Measurements from ENCODE around the gene BMI1.

The BMI1 gene

DNA sequence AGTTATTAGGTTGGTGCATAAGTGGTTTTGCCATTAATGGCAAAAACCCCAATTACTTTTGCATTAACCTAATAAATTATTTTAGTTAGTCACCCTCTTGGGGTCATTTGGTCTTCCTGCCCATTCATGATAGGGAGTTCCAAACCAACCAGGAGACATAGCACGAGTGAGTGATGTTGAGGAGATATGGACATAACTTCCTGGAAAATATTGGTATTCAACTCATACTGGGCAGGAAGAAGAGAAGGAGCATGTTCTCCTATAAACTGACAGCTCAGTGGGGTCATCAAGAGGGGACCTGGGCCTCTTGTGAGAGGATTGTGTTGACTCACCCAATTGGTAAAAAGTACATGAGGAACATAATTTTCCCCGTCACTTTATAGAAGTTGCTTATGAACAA, 48.1 kb downstream of the BMI1 start:
- no peak for DNase-seq

DNA sequence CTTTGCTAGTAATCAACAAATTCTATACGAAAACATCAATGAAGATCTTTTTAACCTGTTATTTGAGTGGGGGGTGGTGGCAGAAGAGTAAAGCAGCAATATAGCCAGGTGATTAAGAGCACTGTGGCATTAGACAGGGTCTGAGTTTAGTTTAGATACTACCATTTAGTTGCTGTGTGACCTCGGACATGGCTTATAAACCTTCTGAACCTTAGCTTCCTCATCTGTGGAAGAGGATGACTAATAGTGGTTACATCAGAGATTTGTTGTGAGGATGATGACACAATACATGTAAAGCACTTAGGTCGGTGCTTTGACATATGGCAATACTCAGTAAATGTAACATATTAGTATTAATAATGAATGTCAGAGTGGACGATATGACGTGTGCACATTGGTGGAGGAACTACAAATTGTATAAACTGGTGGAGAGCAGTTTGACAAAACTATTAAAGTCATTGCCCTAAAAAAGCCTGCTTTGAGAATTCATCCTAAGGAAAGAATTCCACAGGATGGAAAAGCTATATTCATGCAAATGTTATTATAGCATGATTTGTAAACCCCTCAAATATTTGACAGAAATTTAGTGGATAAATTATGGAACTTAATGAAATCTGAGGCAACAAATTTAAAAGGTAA, 48.7 kb downstream of the BMI1 start:
- DNase-seq = no peak

DNA sequence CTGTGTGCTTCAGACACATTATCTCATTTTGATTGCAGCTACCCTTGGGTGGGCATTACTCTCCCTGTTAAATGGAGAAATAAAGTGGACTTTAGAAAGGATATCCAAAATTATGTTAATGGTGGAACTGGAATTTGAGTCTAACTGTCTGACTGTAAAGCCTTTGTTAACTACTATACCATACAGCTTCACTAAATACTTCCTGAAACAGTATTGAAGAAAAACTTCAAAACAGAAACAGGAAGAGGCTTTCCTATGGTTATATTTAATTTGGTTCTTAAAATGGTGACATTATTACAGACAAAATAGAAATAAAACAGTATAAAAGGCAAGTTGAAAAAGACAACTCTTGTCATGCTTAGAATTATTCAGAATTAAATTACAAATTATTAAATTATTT, 49.4 kb downstream of the BMI1 start:
- no peak for DNase-seq

DNA sequence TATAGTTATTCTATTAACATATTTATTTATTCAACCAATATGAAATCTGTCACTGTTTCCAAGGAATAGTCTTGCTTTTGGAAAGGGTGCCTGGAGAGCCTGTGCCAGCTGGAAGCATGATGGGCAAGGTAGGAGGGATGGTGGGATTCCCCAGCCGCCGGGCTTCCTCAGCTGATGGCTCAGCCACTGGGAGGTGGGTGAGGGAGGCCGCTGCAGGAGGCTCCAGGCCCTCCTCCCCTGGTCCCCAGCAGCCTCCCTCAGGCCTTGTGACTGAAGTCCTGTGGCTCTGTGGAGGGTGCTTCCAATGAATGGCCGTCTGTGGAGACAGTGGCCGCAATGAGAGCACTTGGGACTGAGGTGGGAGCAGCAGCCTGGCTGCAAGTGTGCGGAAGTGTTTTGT, 51.4 kb downstream of the BMI1 start:
- DNase-seq = no peak

DNA sequence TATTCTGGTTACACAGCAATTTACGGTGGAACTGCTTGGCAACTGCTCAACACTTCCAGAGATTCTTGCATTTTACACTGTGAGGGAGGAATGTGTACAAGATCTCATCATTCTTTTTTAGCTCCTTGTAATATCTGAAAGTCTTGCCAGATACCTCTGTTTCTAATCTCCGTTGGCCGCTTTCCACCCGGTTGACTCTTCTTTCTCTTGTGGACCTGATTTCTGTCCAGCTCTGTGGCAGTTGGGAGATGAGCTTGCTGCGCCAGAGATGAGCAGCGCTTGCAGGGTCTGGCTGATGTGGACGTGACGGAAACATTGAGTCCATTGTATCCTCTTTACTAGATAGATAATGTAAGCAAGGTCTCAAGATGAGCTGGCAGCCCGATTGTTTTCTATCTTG, 52.0 kb downstream of the BMI1 start:
- DNase-seq = no peak

DNA sequence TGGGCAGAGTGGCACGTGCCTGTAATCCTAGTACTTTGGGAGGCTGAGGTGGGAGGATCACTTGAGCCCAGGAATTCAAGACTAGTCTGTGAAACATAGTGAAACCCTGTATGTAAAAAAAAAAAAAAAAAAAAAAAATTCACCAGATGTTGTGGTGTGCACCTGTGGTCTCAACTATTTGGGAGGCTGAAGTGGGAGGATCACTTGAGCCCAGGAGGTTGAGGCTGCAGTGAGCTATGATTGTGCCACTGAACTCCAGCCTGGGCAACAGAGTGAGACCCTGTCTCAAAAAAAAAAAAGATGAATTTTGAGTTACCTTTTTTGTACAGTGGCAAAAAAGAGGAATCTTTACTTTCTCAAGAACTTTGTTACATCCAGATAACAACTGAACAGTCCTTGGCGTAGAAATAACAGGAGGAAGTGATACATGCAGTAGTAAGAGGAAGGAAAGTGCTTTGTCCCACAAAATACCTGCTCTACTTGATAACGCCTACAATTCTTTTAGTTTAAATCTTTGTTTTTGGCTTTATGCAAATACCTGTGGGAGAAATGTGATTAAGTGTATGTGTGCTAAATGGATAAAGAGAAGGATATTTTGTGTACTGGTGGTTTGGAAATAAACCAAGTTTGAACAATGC, 53.7 kb downstream of the BMI1 start:
- DNase-seq = no peak

DNA sequence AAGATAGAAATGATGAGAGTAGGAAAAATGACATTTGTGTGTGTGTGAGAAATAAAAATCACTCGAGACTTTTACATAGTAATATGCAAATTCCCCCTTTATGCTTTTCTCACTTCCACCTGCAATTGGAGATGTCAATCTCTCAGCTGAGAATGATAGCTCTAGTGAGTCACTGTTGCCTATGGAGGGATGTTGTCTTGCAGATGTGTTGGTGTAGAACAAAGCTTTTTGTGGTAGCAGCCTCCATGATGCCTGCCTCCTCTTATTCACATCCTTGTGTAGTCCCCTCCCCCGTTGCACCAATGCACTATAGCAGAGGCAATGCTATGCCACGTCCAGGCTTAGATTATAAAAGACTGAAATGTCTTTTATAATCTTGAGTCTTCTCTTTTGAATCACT, 58.2 kb downstream of the BMI1 start:
- DNase-seq = no peak
